Mesendoderm (in vitro differentiated cells): ENCODE results near the gene RHOU.

Source experiments
- DNase-seq: peaks from one replicate; pipeline ENCODE4 v3.0.0; 2013
- H2AK5ac ChIP-seq: 2 replicates; pipeline ENCODE4 v1.6.1; 2013; ENCODE audit warnings: low read length, inconsistent platforms
- H2BK120ac ChIP-seq: 2 replicates; pipeline ENCODE4 v1.6.1; 2013; ENCODE audit warnings: low read depth, mild to moderate bottlenecking, low read length, moderate library complexity, mixed read lengths
- H2BK15ac ChIP-seq: replicated peaks from 2 replicates; pipeline ENCODE4 v1.6.1; 2013; ENCODE audit warnings: low read depth, mild to moderate bottlenecking, moderate library complexity
- H2BK5ac ChIP-seq: 2 replicates; pipeline ENCODE4 v1.6.1; 2013; ENCODE audit warnings: low read length, inconsistent platforms
- H3K18ac ChIP-seq: 2 replicates; pipeline ENCODE4 v1.6.1; 2013; ENCODE audit warnings: mild to moderate bottlenecking, low read length, mixed read lengths
- H3K23ac ChIP-seq: one replicate; pipeline ENCODE4 v1.6.1; 2013; ENCODE audit warnings: low read length
- H3K27ac ChIP-seq: 2 replicates; pipeline ENCODE4 v1.5.1; 2013; ENCODE audit warnings: low read depth, mild to moderate bottlenecking, inconsistent platforms, low read length, moderate library complexity
- H3K27me3 ChIP-seq: 2 replicates; pipeline ENCODE4 v1.6.1; 2013; ENCODE audit warnings: low read length, control low read depth, mild to moderate bottlenecking, inconsistent platforms; ENCODE audit not compliant: insufficient read depth, poor library complexity
- H3K36me3 ChIP-seq: 2 replicates; pipeline ENCODE4 v1.6.1; 2013; ENCODE audit warnings: low read length, inconsistent platforms; ENCODE audit not compliant: control insufficient read depth, insufficient read depth
- H3K4ac ChIP-seq: one replicate; pipeline ENCODE4 v1.6.1; 2013; ENCODE audit warnings: low read depth, mild to moderate bottlenecking, low read length, moderate library complexity
- H3K4me1 ChIP-seq: 2 replicates; pipeline ENCODE4 v1.6.1; 2013; ENCODE audit warnings: low read depth, low read length, inconsistent platforms; ENCODE audit not compliant: control insufficient read depth
- H3K4me2 ChIP-seq: 2 replicates; pipeline ENCODE4 v1.6.1; 2013; ENCODE audit warnings: low read length
- H3K4me3 ChIP-seq: 2 replicates; pipeline ENCODE4 v1.5.1; 2013; ENCODE audit warnings: mild to moderate bottlenecking, low read length
- H3K56ac ChIP-seq: one replicate; pipeline ENCODE4 v1.6.1; 2013; ENCODE audit warnings: low read length
- H3K79me1 ChIP-seq: 2 replicates; pipeline ENCODE4 v1.6.1; 2013; ENCODE audit warnings: low read length, inconsistent platforms
- H3K79me2 ChIP-seq: 2 replicates; pipeline ENCODE4 v1.6.1; 2013; ENCODE audit warnings: mild to moderate bottlenecking, low read length; ENCODE audit not compliant: control insufficient read depth, insufficient read depth
- H3K9ac ChIP-seq: 2 replicates; pipeline ENCODE4 v1.6.1; 2013; ENCODE audit warnings: low read length, inconsistent platforms
- H4K5ac ChIP-seq: one replicate; pipeline ENCODE4 v1.6.1; 2013; ENCODE audit warnings: low read length
- H4K8ac ChIP-seq: one replicate; pipeline ENCODE4 v1.6.1; 2013; ENCODE audit warnings: low read depth, mild to moderate bottlenecking, control low read depth, low read length, moderate library complexity
- WGBS: extraction: QIAGEN DNeasy Blood & Tissue Kit; methylation state at CpG from one replicate; pipeline ENCODE4 v1.1.7; 2013; ENCODE audit warnings: low lambda C conversion rate, missing lambda C conversion rate; ENCODE audit not compliant: insufficient coverage; ENCODE audit errors: extremely low coverage; 5-methylcytosine and 5-hydroxymethylcytosine counted together

Gene RHOU

DNA sequence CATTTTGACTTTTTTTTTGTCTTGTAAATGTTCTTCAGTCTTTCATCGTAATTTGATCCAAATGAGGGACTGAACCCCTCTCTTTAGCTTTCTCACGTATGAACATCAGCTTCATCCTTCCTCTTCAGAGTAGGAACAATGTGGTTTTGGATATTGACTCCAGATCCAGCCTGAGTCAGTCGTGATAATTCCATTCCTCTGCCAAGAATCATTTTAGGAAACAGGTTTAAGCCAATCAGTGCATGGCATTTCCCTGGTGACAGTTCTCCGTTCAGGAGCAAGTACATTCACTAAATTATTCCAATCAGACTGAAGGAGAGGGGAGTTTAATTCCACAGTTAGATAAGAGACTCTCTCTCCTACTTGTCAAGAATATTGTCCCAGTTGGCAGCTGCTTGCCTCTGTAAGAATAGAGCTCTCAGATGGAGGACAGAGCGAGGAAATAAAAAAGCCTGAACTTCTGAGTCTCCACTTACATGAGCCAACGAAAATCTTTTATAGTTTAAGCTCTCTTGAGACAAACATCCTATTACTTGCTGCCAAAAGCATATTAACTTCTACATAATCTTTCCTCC lies 18.6 kb downstream of the RHOU start:
- Histone ChIP-seq H3K36me3 (no peaks in the 10 kb centered on the region), H3K27ac (no peak overlapping the region), H4K8ac (no peak overlapping the region), H2BK5ac (no peak overlapping the region), H4K5ac (no peak overlapping the region), H2BK120ac (no peak overlapping the region), H3K79me2 (no peaks in the 10 kb centered on the region), H3K9ac (no peak overlapping the region), H3K4ac (no peak overlapping the region), H3K18ac (no peak overlapping the region), H3K4me2 (no peak overlapping the region), H3K4me3 (no peak overlapping the region), H3K4me1 (no peaks in the 10 kb centered on the region), H2AK5ac (no peak overlapping the region), H3K23ac (no peak overlapping the region), H3K79me1 (no peaks in the 10 kb centered on the region), H3K27me3 (no peaks in the 10 kb centered on the region), H2BK15ac (no peak overlapping the region), H3K56ac (no peak overlapping the region)
- WGBS, result no CpG with 5 or more reads among the region's 6 CpGs
- DNase-seq, result no peak

DNA sequence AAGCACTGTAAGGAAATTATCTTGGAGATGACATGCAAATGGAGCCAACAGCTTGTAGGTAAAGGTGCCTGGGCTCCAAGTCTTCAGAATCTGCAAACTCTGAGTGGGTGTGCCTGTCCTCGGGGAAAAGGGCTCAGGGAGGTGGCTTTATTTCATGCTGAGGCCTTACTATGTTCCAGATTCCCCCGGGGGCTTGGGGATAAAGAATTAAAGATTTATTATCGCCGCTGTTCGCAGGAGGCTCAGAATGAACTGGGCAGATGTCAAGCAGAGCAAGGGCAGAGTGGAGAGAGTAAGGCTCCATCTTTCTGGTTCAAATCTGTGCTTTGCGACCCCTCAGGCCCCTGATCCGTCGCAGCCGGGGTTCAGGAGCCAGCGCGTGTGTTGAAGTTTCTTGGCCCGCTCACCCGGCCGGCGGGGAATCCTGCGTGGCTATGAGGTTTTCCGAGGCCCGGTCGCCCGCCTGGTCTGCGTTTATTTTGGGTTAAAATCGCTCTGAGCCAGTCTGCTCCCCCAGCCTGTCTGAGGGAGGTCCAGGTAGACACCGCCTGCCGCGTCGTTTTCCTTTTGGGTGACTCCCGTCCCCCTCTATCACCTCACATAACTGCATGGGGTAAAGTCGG lies 19.5 kb downstream of the RHOU start:
- Histone ChIP-seq H3K18ac (no peak overlapping the region), H3K27ac (no peak overlapping the region), H3K23ac (no peak overlapping the region), H3K79me2 (no peaks in the 10 kb centered on the region), H4K5ac (no peak overlapping the region), H3K9ac (no peak overlapping the region), H3K4me3 (no peak overlapping the region), H2BK120ac (no peak overlapping the region), H2BK5ac (no peak overlapping the region), H4K8ac (no peak overlapping the region), H2AK5ac (no peak overlapping the region), H2BK15ac (no peak overlapping the region), H3K4me1 (no peaks in the 10 kb centered on the region), H3K4me2 (no peak overlapping the region), H3K56ac (no peak overlapping the region), H3K4ac (no peak overlapping the region), H3K27me3 (no peaks in the 10 kb centered on the region), H3K79me1 (no peaks in the 10 kb centered on the region), H3K36me3 (no peaks in the 10 kb centered on the region)
- WGBS, result no CpG with 5 or more reads among the region's 28 CpGs
- no peak for DNase-seq

DNA sequence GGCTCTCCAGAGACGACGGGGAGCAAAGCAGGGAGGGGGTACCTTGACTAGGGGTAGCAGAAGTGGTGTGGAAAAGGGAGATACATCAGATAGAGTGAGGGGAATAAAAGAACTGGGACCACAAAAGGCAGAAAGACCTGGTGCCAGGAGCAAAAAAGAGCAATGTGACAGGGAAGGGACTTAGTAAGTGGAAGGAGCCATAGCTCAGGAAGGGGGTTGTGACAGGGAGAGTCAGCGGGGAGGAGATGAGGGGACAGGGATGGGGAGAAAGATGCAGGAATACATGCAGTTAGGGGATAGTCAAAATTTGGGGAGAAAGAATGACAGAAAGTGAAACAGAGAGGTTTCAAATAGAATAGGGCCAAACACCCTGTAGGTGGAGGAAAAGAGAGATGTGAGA lies 20.5 kb downstream of the RHOU start:
- H3K4ac ChIP-seq, result no peak overlapping the region
- no peaks in the 10 kb centered on the region for H3K36me3 ChIP-seq
- no CpG with 5 or more reads among the region's 3 CpGs for WGBS
- no peak overlapping the region for H3K18ac ChIP-seq
- no peak overlapping the region for H4K8ac ChIP-seq
- no peaks in the 10 kb centered on the region for H3K79me2 ChIP-seq
- no peak overlapping the region for H2AK5ac ChIP-seq
- no peak overlapping the region for H3K9ac ChIP-seq
- no peak overlapping the region for H2BK15ac ChIP-seq
- no peak overlapping the region for H3K4me3 ChIP-seq
- H4K5ac ChIP-seq, result no peak overlapping the region
- H3K23ac ChIP-seq, result no peak overlapping the region
- no peak for DNase-seq
- no peak overlapping the region for H3K27ac ChIP-seq
- no peak overlapping the region for H2BK120ac ChIP-seq
- H3K79me1 ChIP-seq, result no peaks in the 10 kb centered on the region
- H3K4me2 ChIP-seq, result no peak overlapping the region
- no peaks in the 10 kb centered on the region for H3K27me3 ChIP-seq
- H2BK5ac ChIP-seq, result no peak overlapping the region
- H3K56ac ChIP-seq, result no peak overlapping the region
- H3K4me1 ChIP-seq, result no peaks in the 10 kb centered on the region

DNA sequence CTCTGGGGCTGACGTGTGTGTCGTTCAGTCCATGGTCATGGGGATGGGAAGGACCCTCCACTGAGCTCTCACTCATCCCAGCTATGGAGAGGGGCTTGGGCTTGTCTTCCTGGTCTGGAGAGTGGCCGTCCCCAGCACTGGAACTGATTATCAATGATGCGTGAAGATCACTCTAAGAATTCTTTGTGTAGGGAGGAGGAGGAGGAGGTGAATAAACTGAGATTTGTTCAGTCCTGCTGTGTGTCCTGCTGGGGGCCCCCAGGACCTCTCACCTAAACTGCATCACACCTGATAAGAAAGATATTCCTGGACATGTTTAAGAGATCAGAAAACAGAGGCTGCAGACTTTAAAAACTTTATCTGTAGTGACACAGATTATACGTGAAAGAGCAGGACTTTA lies 21.2 kb downstream of the RHOU start:
- H4K5ac ChIP-seq, result no peak overlapping the region
- H2AK5ac ChIP-seq, result no peak overlapping the region
- no peak overlapping the region for H4K8ac ChIP-seq
- no peak overlapping the region for H2BK15ac ChIP-seq
- no peaks in the 10 kb centered on the region for H3K27me3 ChIP-seq
- no peaks in the 10 kb centered on the region for H3K36me3 ChIP-seq
- H3K4ac ChIP-seq, result no peak overlapping the region
- peak; percentile 50 for DNase-seq
- WGBS, result no CpG with 5 or more reads among the region's 5 CpGs
- no peak overlapping the region for H3K27ac ChIP-seq
- H3K18ac ChIP-seq, result no peak overlapping the region
- no peak overlapping the region for H3K56ac ChIP-seq
- H3K4me2 ChIP-seq, result no peak overlapping the region
- no peaks in the 10 kb centered on the region for H3K4me1 ChIP-seq
- no peak overlapping the region for H2BK5ac ChIP-seq
- H3K79me2 ChIP-seq, result no peaks in the 10 kb centered on the region
- no peak overlapping the region for H2BK120ac ChIP-seq
- no peaks in the 10 kb centered on the region for H3K79me1 ChIP-seq
- H3K23ac ChIP-seq, result no peak overlapping the region
- no peak overlapping the region for H3K9ac ChIP-seq
- no peak overlapping the region for H3K4me3 ChIP-seq

DNA sequence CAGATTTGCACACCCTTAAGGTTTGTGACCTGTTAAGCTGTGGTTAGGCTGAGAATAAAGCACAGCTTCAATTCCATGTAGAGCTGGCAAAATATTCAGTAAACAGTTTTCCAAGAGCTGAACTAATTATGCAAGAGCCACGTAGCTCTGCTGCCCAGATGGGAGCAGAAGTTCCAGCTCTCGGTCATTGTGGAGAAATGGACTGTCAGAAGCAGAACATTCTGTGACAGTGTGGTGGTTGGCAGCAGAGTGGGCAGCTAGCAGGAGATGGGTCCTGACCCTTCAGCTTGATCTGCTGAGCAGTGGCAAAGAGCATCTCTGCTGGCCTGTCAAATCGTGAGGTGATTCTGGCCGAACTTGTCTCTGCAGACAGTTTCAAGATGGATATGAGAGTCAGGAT lies 23.2 kb downstream of the RHOU start:
- no peak overlapping the region for H3K23ac ChIP-seq
- H3K4ac ChIP-seq, result no peak overlapping the region
- no peak overlapping the region for H2AK5ac ChIP-seq
- WGBS, result no CpG with 5 or more reads among the region's 4 CpGs
- no peaks in the 10 kb centered on the region for H3K79me1 ChIP-seq
- no peak overlapping the region for H2BK5ac ChIP-seq
- H3K18ac ChIP-seq, result no peak overlapping the region
- no peak overlapping the region for H2BK120ac ChIP-seq
- H3K4me3 ChIP-seq, result no peak overlapping the region
- no peak overlapping the region for H2BK15ac ChIP-seq
- no peaks in the 10 kb centered on the region for H3K4me1 ChIP-seq
- no peak overlapping the region for H3K56ac ChIP-seq
- H3K79me2 ChIP-seq, result no peaks in the 10 kb centered on the region
- no peak overlapping the region for H3K27ac ChIP-seq
- no peak overlapping the region for H4K5ac ChIP-seq
- H4K8ac ChIP-seq, result no peak overlapping the region
- no peaks in the 10 kb centered on the region for H3K36me3 ChIP-seq
- H3K9ac ChIP-seq, result no peak overlapping the region
- no peaks in the 10 kb centered on the region for H3K27me3 ChIP-seq
- no peak for DNase-seq
- no peak overlapping the region for H3K4me2 ChIP-seq

DNA sequence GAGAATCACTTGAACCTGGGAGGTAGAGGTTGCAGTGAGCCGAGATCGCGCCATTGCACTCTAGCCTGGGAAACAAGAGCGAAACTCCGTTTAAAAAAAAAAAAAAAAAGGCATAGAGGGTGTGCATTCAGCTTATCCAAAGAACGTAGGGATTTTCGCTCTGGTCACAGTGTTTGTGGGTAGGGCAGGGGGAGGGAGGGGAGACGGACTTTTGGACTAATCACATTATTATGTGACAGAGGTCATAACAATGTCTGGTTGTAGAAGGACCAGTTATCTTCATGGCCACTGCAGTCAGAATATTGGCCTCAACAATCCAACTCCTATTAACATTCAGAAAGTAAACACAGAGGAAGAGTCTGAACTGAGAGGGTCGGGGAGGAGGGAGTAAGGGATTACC lies 25.7 kb downstream of the RHOU start:
- DNase-seq, result no peak
- Histone ChIP-seq H3K4me3 (no peak overlapping the region), H4K8ac (no peak overlapping the region), H3K9ac (no peak overlapping the region), H2BK5ac (no peak overlapping the region), H2AK5ac (no peak overlapping the region), H3K27me3 (no peaks in the 10 kb centered on the region), H3K23ac (no peak overlapping the region), H3K18ac (no peak overlapping the region), H3K79me2 (no peaks in the 10 kb centered on the region), H3K36me3 (no peaks in the 10 kb centered on the region), H2BK15ac (no peak overlapping the region), H3K79me1 (no peaks in the 10 kb centered on the region), H3K4me2 (no peak overlapping the region), H2BK120ac (no peak overlapping the region), H3K4me1 (no peaks in the 10 kb centered on the region), H3K4ac (no peak overlapping the region), H3K27ac (no peak overlapping the region), H4K5ac (no peak overlapping the region), H3K56ac (no peak overlapping the region)
- no CpG with 5 or more reads among the region's 9 CpGs for WGBS
